DMS153 (cell line): ENCODE data around the gene SATB2.

Experiments used
- DNase-seq: peaks from one replicate; lab custom pipeline; 2025; lab: John Stamatoyannopoulos, UW

SATB2 gene

GRCh38 chr2:199405241-199405640, 52.5 kb downstream of the SATB2 start:
- no peak for DNase-seq

- DNase-seq, result no peak
These were observed 52.9 kb downstream of the SATB2 start for GRCh38 chr2:199404841-199405240.

DNA sequence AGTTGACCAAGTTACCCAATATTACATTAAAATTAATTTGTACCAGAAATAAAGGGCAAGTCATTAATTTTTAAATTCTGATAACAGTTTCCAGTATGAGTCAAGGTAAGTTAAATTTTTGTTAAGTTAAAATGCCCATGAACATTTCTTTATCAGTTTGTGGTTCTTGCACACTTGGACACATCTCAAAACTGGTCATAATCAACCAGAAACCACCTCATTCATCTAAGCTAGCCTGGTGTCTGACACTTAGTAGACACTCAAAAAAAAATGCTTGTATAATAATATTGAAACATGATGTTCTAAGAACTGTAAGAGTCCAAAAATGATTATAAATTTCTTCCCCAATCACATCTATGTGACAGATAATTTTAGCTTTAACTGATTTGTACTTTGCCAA, 62.4 kb downstream of the SATB2 start:
- no peak for DNase-seq

- DNase-seq, result no peak
These were observed 65.4 kb downstream of the SATB2 start for GRCh38 chr2:199392363-199392762.

DNA sequence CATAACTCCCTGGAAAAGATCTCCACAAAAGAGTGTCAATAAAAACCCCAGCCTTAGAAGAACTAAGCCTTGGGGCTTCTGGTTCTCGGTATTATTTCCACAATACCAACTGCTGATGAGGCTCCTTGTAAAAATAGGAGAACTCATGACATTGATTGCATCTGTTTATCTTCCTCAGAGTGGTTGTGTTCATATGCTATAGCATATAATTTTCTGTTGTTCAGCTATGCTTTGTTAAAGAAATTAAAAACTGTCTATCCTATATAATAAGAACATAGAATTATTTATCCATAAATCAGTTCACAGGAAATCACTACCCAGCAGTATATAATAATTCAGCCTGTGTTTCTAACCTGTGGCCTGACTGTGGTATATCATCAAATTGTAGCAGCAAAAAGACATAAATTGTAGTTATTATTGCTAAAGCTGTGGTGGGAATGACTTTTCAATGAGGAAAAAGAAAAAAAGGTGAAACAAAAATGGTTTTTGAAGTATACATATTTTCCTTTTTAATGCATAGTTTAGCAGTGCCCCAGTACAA, 68.9 kb downstream of the SATB2 start:
- DNase-seq, result no peak

- no peak for DNase-seq
These were observed 73.7 kb downstream of the SATB2 start for GRCh38 chr2:199384043-199384442.

- DNase-seq, result no peak
These were observed 74.7 kb downstream of the SATB2 start for GRCh38 chr2:199383021-199383420.

DNA sequence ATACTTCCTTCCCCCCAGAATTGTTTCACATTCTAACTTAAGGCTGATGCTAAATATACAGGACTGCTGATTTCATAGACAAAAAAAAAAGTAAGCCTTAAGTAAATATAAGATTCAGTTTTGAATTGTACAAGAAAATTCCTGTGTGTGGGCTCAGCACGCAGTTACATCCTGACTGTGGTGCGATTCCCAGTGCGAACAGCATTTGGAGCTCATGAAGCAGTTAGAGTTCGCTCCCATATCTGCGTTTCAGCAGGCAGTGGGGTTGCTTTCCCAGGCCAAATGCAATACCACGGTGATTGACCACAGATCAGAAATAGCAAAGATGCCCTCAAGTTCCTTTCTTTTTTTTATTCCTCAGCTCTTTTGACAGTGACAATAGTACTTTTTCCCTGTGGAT, 75.6 kb downstream of the SATB2 start:
- no peak for DNase-seq

DNA sequence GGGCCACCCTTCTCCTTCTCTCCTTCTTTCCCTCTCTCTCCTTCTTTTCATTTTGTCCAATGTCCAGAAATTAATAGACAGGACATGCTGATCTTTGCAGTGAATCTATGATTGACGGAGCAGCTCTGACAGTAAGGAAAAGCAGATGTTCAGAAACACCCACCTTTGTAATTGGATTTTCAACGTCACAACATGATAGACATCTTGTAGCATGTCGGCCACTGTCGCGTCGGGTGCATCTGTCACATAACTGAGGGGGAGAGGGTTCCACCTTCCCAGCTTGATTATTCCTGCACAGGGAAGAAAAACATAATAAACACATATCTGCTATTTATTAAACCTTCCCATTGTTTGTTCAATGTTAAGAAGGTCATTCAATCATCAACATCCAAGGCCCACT, 76.2 kb downstream of the SATB2 start:
- DNase-seq, result no peak

DNA sequence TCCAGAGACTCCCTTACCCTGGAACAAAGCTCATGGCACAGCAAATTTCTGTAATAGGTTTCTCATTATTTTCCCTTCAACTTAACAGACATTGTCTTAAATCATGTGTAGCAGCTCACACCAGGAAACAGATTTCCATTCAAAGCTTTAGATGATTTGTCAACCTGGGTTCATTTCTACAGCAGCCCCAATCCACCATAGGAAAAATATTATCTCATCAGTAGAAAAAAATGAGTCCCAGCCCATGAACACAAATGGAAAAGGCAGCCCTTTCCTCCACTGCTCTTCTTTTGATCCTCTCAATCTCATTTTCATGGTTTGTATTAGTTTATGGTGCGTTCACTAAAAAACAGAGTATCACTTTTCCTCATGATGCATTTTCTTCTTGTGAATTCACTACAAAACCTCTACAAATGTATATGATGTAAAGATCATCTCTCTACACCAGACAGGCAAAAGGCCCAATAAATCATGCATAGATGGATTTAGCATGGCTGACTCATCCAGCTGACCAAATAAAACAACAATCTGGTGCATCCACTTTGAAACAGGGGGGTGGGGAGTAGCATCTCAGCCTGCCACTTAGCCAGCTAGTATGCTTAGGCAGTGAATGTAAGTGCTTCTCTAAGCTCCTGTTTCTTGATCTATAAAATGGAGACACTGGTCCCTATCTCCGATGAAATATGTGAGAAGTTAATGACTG, 78.6 kb downstream of the SATB2 start:
- peak; percentile 38 for DNase-seq

- no peak for DNase-seq
These were observed 87.5 kb downstream of the SATB2 start for GRCh38 chr2:199370150-199370780.

- DNase-seq, result peak; percentile 66
These were observed 91.3 kb downstream of the SATB2 start for GRCh38 chr2:199366406-199366805.

GRCh38 chr2:199364153-199364552, 93.6 kb downstream of the SATB2 start:
- DNase-seq, result peak; percentile 49

- DNase-seq, result no peak
These were observed 101.3 kb downstream of the SATB2 start for GRCh38 chr2:199356412-199356811.

- DNase-seq, result no peak
These were observed 108.9 kb downstream of the SATB2 start for GRCh38 chr2:199348871-199349270.

- no peak for DNase-seq
These were observed 113.7 kb downstream of the SATB2 start for GRCh38 chr2:199344012-199344411.

- DNase-seq, result no peak
These were observed 115.4 kb downstream of the SATB2 start for GRCh38 chr2:199342334-199342733.

- DNase-seq, result no peak
These were observed 116.6 kb downstream of the SATB2 start for GRCh38 chr2:199341123-199341522.

GRCh38 chr2:199339891-199340605, 117.7 kb downstream of the SATB2 start:
- DNase-seq, result no peak

DNA sequence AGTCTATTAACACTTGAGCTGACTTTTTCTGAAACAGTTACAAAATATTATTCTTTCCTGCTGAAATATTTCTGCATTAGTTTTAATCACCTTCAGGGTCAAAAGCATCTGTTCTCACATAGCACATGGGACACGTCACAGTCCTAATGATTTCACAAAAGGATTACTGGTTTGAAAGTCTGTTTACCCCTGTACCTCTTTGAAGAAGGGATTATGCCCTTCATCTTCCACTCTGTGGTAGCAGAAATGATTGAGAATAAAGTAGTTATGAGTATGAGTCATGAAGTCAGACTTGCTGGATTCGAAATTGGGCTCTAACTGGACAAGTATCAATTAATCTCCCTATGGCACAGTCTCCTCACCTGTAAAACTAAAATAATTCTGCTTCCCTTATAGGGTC, 121.2 kb downstream of the SATB2 start:
- DNase-seq, result no peak

- no peak for DNase-seq
These were observed 122.2 kb downstream of the SATB2 start for GRCh38 chr2:199335502-199335901.

GRCh38 chr2:199329466-199329865, 128.3 kb downstream of the SATB2 start:
- no peak for DNase-seq

DNA sequence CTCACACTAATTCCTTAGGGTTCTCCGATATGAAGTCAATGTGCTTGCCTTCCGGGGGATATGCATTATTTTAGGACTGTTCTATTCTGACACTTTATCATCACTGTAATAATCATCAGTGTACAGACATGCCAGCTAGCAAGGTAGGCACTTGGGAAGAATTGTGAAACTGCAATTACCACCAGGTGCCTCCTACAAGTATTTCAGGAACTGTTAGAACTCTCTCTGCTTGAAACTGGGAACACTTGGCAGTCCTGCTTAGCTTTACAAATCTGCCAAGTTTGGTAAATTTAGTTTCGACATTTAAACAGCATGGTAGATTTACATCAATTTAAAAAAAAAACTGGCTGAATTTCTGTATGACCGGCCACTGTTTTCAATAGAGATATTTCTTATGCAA, 128.7 kb downstream of the SATB2 start:
- no peak for DNase-seq
